Activated gamma-delta T cell (primary cell): Measurements from ENCODE around the gene PTRH2.

Experiments used
- DNase-seq: peaks from one replicate; lab custom pipeline; 2025; lab: John Stamatoyannopoulos, UW

The PTRH2 gene

GRCh38 chr17:59719526-59719925, 12.3 kb upstream of the PTRH2 start:
- no peak for DNase-seq

DNA sequence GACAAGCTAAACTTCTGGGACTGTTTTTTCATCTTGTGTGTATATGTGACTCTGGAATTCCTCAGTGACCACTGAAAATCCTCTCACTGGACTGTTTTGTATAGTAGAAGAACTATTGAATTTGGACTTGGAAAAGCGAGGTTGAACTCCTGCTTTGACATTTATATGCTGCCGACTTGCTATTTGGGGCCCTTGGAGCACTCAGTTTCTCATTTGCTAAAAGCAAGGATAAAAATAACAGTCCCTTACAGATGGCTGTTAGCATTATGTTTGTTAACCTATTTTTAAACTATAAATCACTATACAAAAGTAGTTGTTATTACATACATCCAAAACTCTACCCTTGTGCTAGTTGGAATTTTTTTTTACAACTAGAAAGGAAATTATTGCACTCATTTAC, 9.2 kb upstream of the PTRH2 start:
- DNase-seq, result no peak

DNA sequence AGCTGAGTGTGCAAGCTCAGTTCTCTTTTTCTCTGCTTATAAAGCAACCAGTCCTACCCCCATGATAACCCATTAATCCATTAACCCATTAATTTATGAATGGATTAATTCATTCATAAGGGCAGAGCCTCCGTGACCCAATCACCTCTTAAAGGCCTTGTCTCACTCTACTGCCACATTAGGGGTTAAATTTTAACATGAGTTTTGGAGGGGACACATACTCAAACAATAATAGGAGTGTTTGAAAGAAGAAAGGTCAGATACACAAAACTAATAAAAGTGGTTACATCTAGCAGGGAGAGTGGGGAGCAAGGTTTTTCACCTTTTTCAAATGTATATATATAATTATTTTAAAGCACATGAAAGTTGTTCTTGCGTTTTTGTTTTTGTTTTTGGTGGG, 7.0 kb upstream of the PTRH2 start:
- DNase-seq, result no peak

GRCh38 chr17:59712862-59713261, 5.6 kb upstream of the PTRH2 start:
- no peak for DNase-seq

- no peak for DNase-seq
Observed at GRCh38 chr17:59711936-59712335, 4.7 kb upstream of the PTRH2 start.

DNA sequence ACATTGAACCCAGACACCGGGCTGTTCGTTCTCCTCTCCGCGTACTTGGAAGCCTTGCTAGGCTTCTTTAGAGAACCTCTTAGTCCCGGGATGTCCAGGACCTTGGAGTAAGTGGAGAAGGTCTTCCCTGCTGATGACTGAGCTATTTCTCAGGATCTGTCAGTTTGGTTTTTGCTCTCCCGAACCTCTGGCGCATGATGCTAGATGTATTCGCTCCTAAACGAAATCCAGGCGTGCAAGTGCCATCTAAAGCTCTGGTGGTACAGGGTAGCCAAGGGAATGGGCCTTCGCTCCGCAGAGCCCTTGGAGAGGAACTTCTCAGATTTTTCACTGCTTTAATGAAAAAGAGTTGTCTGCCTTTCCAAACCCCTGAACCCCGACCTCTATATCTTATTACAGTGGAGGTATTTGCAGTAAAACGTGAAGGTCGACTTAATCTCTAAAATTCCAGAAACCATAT, 771 bp upstream of the PTRH2 start:
- no peak for DNase-seq

- DNase-seq, result no peak
Observed at GRCh38 chr17:59702304-59702703, 4.9 kb downstream of the PTRH2 start.

- no peak for DNase-seq
Observed at GRCh38 chr17:59699786-59700185, 7.4 kb downstream of the PTRH2 start.

DNA sequence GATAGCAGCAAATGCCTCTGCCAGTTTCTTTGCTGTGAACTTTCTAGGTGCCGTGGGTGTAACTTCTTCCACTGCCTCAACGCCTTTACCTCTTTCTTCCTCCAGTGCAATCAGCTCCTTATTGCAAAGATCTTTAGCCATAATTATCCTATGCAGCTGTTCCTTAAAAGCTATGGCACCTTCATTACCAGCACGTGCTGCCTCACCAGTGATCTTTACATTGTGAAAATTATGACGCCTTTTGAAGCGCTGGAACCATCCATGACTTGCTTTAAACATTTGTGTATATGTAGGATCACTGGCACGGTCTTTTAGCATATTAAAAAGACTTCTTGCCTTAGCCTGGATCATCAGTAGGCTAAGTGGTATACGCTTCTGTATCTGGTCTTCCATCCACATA, 8.0 kb downstream of the PTRH2 start:
- DNase-seq, result no peak

GRCh38 chr17:59698143-59698542, 9.1 kb downstream of the PTRH2 start:
- DNase-seq, result no peak

DNA sequence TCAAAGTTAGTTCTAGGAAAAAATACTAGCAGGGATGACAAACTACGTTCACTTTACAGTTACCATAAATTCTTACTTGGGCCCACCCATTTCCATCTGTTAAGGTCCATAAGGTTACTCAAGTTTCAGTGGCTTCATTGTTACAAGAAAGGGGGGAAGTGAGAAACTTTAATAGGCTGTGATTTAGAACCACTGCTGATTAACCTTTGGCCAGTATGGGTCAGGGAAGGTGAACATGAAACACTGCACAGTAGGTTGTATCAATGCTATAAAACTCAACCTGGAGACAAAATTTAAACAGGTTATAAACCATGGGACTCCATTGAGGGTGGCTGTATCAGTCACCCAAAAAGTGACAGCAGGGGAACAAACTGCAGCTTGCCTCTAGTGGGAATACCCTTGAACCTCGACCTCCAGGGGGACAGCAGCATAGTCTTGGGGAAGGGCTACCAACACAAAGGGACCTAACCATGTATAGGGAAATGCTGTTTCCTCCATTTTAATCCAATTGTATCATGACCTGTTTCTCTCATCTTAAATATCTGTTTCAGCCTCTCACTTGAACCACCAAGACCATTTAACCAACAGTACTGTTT, 10.4 kb downstream of the PTRH2 start:
- DNase-seq, result no peak

GRCh38 chr17:59695945-59696681, 11.1 kb downstream of the PTRH2 start:
- DNase-seq, result no peak

- DNase-seq, result no peak
Observed at GRCh38 chr17:59694344-59694743, 12.9 kb downstream of the PTRH2 start.

DNA sequence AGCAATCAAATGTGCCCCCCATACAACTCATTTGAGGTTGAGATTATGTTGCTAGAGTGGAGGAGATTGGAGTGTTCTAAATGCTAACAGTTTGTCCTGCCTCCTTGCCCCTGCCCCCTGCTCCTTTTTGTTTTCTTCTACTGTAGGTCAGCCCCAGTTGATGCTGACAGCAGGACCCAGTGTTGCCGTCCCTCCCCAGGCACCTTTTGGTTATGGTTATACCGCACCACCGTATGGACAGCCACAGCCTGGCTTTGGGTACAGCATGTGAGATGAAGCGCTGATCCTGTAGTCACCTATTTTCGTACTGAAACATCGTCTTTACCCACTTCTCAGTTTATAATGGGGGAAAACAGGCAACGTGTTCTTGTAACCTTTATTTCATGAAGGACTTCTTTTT, 13.6 kb downstream of the PTRH2 start:
- no peak for DNase-seq

GRCh38 chr17:59688496-59688895, 18.7 kb downstream of the PTRH2 start:
- no peak for DNase-seq

- no peak for DNase-seq
Observed at GRCh38 chr17:59688008-59688407, 19.2 kb downstream of the PTRH2 start.

- no peak for DNase-seq
Observed at GRCh38 chr17:59684967-59685366, 22.3 kb downstream of the PTRH2 start.

- no peak for DNase-seq
Observed at GRCh38 chr17:59683283-59683682, 23.9 kb downstream of the PTRH2 start.

- no peak for DNase-seq
Observed at GRCh38 chr17:59680314-59680713, 26.9 kb downstream of the PTRH2 start.

GRCh38 chr17:59678918-59679317, 28.3 kb downstream of the PTRH2 start:
- DNase-seq, result no peak

DNA sequence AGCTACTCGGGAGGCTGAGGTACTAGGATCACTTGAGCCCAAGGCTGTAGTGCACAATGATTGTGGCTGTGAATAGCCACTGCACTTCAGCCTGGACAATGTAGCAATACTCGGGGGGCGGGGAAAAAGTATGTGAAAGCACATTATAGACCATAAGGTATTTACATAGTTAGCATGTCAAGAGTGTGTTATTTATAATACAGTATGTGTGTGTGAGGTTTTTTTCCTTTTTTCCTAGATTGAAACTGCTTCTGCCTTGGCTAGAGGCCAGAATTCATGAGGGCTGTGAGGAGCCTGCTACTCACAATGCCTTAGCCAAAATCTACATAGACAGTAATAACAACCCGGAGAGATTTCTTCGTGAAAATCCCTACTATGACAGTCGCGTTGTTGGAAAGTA, 30.5 kb downstream of the PTRH2 start:
- DNase-seq, result no peak

DNA sequence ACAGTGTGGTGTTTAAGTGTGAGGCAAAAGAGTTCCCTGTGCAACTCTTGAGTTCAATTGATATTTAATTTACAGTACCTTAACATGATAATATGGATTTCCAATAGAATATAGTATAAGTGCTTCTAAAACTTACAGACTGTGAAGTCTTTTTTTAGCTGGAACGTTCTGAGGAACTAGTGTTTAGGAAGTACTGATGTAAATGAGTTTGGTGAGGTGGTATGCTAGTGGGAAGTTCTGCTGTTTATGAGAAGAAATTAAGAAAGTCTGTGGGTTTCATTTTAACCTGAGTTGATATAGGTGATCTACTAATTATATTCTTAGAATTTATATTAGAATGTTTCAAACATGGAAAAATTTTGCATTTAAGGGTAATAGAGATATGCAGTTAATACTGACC, 32.0 kb downstream of the PTRH2 start:
- no peak for DNase-seq

DNA sequence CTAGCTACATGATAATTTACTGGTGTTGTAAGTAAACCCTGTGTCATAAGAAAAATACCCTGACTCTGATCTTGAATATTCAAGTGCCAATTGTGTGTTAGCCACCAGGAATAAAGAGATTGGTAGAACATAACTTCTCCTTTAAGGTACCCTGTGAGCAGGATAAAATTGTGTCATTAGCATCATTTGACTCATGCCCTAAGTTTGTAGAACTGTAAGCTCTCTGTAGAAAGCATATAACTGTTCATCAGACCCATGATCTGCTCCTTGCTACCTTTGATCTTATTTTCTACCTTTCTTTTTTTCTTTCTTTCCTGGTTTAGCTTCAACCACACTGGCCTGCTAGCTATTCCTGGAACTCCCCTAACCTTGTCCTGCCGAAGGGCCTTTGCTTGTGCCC, 35.8 kb downstream of the PTRH2 start:
- no peak for DNase-seq

- no peak for DNase-seq
Observed at GRCh38 chr17:59669944-59670343, 37.3 kb downstream of the PTRH2 start.
